Lung (tissue), 12 donors: ENCODE measurements around the gene AUTS2. TPM values are rescaled to one million over a fixed set of nuclear protein-coding genes. Genes with fewer than 3 reads are reported as not detected.
A peak's percentile ranks its signal among the peaks of the same experiment; 100 is the strongest.

Experiments
- ATAC-seq: fragments of 200-7000 bp; cut with Tn5 transposase; one replicate; pipeline ENCODE4 v1.9.1; 2020; ENCODE audit warnings: moderate number of reproducible peaks; ENCODE audit not compliant: insufficient read depth, low FRiP score
- DNase-seq, 3 donors: peaks; one replicate each; pipeline ENCODE4 v3.0.0-alpha.2; 2013 to 2017
- H3K27ac ChIP-seq, 2 donors: one replicate each; pipeline ENCODE4 v1.5.1; 2013; ENCODE audit warnings: mild to moderate bottlenecking in 2 of 2, moderate library complexity in 2 of 2, control low read depth in 1 of 2, inconsistent platforms in 1 of 2, low read depth in 1 of 2, low read length in 1 of 2
- H3K27me3 ChIP-seq, 3 donors: one replicate each; pipeline ENCODE4 v1.5.1; 2013; ENCODE audit warnings: low read length in 2 of 3; ENCODE audit not compliant: control insufficient read depth in 3 of 3, insufficient read depth in 3 of 3
- H3K36me3 ChIP-seq, 4 donors: one replicate each; pipeline ENCODE4 v1.5.1; 2013; ENCODE audit warnings: low read length in 4 of 4, mild to moderate bottlenecking in 1 of 4, moderate library complexity in 1 of 4; ENCODE audit not compliant: control insufficient read depth in 4 of 4, insufficient read depth in 4 of 4
- H3K4me1 ChIP-seq, 5 donors: one replicate each; pipeline ENCODE4 v1.5.1; 2013; ENCODE audit warnings: low read length in 5 of 5, mild to moderate bottlenecking in 2 of 5, moderate library complexity in 1 of 5; ENCODE audit not compliant: control insufficient read depth in 5 of 5, insufficient read depth in 5 of 5
- H3K4me3 ChIP-seq: one replicate; pipeline ENCODE4 v1.5.1; 2013; ENCODE audit warnings: mild to moderate bottlenecking, control low read depth, moderate library complexity
- H3K9ac ChIP-seq, 2 donors: one replicate each; pipeline ENCODE4 v1.5.1; 2013; ENCODE audit warnings: low read length in 2 of 2, control low read depth in 1 of 2; ENCODE audit not compliant: insufficient read depth in 1 of 2
- H3K9me3 ChIP-seq, 4 donors: one replicate each; pipeline ENCODE4 v1.5.1; 2013; ENCODE audit warnings: low read length in 3 of 4, mild to moderate bottlenecking in 1 of 4, moderate library complexity in 1 of 4; ENCODE audit not compliant: control insufficient read depth in 4 of 4, insufficient read depth in 3 of 4
- WGBS, 2 donors: extraction: QIAGEN DNeasy Blood & Tissue Kit; methylation state at CpG; one replicate each; pipeline ENCODE4 v1.1.7; 2013; 5-methylcytosine and 5-hydroxymethylcytosine counted together
- polyA plus RNA-seq, 2 donors: library from polyadenylated mRNA; stranded (reverse); fragments of 200-250 nt; gene quantifications; one replicate each; pipeline ENCODE4 v1.2.1, GENCODE V29; 2013
- total RNA-seq, 2 donors: library from RNA; depleted of rRNA in 1 of 2; stranded (reverse); fragments of >200 nt in 1 of 2; gene quantifications; one replicate each; pipeline ENCODE4 v1.2.1, GENCODE V29; 2014 to 2021
- TF ChIP-seq, protein P1 (sequence below): IDR thresholded peaks from 2 replicates; pipeline ENCODE4 v1.5.1; 2012; ENCODE audit warnings: mild to moderate bottlenecking; ENCODE audit errors: control extremely low read depth, extremely low read depth
- donor health status: control.
- donor health status: control.
- donor health status: Bipolar disorder and iron deficiency.
- donor health status: healthy.
- donor health status: DM: yes; HTN: yes; CAD: no.

AUTS2 gene
- total and polyA plus RNA-seq, 4 donors: 11.8 to 115 (median 40.6) TPM

DNA sequence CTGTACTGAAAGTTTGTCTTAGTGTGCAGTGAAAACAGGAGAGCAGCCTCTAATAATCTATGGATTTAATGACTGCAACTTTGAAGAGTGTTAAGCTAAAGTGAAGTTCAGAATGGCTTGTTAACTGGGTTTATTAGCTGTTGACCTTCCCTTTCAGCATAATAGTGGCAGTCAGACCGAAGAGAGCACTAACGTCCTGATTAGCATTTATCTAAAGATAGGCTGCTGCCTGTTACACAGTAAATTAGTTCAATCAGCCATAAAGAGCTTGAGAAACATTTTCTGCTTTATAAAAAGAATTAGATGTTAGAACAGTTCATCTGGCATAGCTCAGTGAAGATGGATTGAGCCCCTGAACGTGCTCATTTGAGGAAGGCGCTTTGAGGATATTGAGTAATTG, 433.0 kb downstream of the AUTS2 start:
- TF ChIP-seq, protein P1, sequence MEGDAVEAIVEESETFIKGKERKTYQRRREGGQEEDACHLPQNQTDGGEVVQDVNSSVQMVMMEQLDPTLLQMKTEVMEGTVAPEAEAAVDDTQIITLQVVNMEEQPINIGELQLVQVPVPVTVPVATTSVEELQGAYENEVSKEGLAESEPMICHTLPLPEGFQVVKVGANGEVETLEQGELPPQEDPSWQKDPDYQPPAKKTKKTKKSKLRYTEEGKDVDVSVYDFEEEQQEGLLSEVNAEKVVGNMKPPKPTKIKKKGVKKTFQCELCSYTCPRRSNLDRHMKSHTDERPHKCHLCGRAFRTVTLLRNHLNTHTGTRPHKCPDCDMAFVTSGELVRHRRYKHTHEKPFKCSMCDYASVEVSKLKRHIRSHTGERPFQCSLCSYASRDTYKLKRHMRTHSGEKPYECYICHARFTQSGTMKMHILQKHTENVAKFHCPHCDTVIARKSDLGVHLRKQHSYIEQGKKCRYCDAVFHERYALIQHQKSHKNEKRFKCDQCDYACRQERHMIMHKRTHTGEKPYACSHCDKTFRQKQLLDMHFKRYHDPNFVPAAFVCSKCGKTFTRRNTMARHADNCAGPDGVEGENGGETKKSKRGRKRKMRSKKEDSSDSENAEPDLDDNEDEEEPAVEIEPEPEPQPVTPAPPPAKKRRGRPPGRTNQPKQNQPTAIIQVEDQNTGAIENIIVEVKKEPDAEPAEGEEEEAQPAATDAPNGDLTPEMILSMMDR: no peak
- 79 to 92% methylated on average over 4 of the region's 4 CpGs for WGBS, 2 donors
- no peak for ATAC-seq

DNA sequence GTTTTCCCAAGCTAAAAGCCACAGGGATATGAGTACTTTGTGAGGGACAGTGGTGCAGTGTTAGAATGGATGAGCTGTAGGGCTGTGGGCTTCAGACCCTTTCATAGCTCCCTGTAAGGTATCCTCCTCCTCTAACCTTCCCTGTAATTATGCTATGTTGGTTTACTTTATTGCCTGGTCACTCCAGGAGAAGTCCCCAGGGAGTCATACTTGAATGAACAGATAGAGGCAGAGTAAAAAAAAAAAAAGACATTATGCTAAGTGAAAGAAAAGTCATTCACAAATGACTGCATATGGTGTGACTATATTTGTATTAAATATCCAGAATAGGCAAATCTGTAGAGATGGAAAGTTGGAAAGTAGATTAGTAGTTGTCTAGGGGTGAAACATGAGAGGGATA, 434.4 kb downstream of the AUTS2 start:
- H3K4me3 ChIP-seq: no peak overlapping the region
- no peaks in the 10 kb centered on the region for H3K9me3 ChIP-seq
- peaks cover 1 to 19% (median 4%) of the 10 kb centered on the region in 5 donors for H3K4me1 ChIP-seq
- H3K9ac ChIP-seq: no peak overlapping the region
- no peaks in the 10 kb centered on the region for H3K27me3 ChIP-seq
- TF ChIP-seq, protein P1: no peak
- no peak overlapping the region for H3K27ac ChIP-seq
- no peaks in the 10 kb centered on the region for H3K36me3 ChIP-seq
- DNase-seq: no peak
- no peak for ATAC-seq

More for the DNA sequence above, 433.0 kb downstream of the AUTS2 start:
- Histone ChIP-seq H3K36me3 (no peaks in the 10 kb centered on the region), H3K4me3 (no peak overlapping the region), H3K4me1 (peaks cover 1 to 24% (median 5%) of the 10 kb centered on the region in 5 donors), H3K27me3 (no peaks in the 10 kb centered on the region), H3K9me3 (no peaks in the 10 kb centered on the region), H3K27ac (no peak overlapping the region), H3K9ac (no peak overlapping the region)
- DNase-seq: no peak

DNA sequence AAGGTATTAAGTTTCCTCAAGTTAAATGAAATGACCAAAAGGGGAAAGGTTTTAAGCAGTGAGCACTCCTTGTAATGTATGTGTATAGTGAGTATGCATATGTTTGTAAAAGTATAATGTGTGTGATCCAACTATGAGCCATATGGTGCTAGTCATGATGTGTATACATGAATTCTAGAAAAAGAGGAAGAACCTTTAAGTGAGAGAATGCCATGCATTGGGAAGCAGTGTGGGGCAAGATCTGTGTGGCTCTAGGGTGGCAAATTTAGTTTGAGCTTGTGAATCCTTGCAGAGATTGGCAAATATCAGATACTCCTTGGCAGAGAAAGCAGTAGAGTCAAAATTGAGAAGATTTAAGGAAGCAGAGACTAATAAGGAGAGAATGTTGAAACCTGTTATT, 435.0 kb downstream of the AUTS2 start:
- no peaks in the 10 kb centered on the region for H3K9me3 ChIP-seq
- H3K27me3 ChIP-seq: no peaks in the 10 kb centered on the region
- no peak for DNase-seq
- no peaks in the 10 kb centered on the region for H3K36me3 ChIP-seq
- H3K9ac ChIP-seq: no peak overlapping the region
- no peak overlapping the region for H3K4me3 ChIP-seq
- no peak for ATAC-seq
- TF ChIP-seq, protein P1: no peak
- H3K4me1 ChIP-seq: peaks cover 0 to 15% (median 4%) of the 10 kb centered on the region in 5 donors
- no peak overlapping the region for H3K27ac ChIP-seq

DNA sequence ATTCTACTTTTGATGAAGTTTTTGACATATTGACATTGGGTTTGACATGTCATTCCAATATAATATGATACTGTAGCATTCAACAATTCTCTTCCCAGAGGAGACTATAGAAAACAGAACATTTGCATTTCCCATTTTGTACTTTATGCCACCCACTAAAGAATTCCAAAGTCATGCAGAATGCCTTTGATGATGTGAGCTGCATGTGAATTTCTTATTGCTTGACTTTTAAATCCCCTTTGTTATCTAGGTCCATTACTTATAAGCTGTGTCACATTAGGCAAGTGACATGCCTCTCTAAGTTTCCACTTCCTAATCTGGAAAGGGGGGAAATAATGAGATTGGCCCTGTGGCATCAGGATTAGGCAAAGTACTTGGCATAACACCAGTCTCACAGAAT, 436.7 kb downstream of the AUTS2 start:
- peak in 2 of 3 donors; percentile 38 to 44 for DNase-seq
- Histone ChIP-seq H3K27ac (no peak overlapping the region), H3K4me1 (peaks cover 0 to 19% (median 7%) of the 10 kb centered on the region in 5 donors), H3K9me3 (no peaks in the 10 kb centered on the region), H3K9ac (no peak overlapping the region), H3K4me3 (no peak overlapping the region), H3K36me3 (no peaks in the 10 kb centered on the region), H3K27me3 (no peaks in the 10 kb centered on the region)
- ATAC-seq: no peak
- TF ChIP-seq, protein P1: no peak
